DND-41 (cell line): Measurements from ENCODE around the gene NFKB1.

Source experiments
- EZH2 ChIP-seq: IDR thresholded peaks from 3 replicates; pipeline ENCODE4 v1.6.1; 2012; ENCODE audit warnings: borderline replicate concordance, low read depth, mild to moderate bottlenecking, moderate library complexity, low read length, inconsistent platforms; ENCODE audit not compliant: severe bottlenecking
- TF ChIP-seq, protein P1 (sequence below): IDR thresholded peaks from 2 replicates; pipeline ENCODE4 v1.5.1; 2012; ENCODE audit warnings: borderline replicate concordance, low read length, moderate library complexity, mild to moderate bottlenecking; ENCODE audit not compliant: poor library complexity, severe bottlenecking; ENCODE audit errors: extremely low read depth

DNA sequence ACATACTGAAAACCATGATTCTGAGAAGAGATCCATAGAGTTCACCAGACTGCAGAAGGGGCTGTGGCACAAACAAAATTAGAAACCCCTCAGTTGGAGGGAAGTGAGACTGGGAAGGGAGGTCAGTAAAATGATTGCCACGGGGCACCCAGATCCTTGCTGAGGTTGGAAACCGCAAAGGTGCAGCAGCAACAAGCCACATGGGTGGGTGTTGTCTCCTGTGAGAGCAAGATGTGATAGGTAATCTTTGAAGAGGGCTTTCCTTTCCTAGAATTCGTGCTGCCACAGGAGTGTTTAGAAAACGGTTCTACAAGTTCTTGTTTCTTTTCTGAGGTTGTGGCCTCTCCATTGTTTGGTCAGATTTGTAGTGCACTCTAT is 85.5 kb downstream of the NFKB1 start:
- TF ChIP-seq EZH2 = no peak
- TF ChIP-seq, protein P1, sequence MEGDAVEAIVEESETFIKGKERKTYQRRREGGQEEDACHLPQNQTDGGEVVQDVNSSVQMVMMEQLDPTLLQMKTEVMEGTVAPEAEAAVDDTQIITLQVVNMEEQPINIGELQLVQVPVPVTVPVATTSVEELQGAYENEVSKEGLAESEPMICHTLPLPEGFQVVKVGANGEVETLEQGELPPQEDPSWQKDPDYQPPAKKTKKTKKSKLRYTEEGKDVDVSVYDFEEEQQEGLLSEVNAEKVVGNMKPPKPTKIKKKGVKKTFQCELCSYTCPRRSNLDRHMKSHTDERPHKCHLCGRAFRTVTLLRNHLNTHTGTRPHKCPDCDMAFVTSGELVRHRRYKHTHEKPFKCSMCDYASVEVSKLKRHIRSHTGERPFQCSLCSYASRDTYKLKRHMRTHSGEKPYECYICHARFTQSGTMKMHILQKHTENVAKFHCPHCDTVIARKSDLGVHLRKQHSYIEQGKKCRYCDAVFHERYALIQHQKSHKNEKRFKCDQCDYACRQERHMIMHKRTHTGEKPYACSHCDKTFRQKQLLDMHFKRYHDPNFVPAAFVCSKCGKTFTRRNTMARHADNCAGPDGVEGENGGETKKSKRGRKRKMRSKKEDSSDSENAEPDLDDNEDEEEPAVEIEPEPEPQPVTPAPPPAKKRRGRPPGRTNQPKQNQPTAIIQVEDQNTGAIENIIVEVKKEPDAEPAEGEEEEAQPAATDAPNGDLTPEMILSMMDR = no peak
